ENCODE data around the gene BRAF. TPM values are rescaled to one million over a fixed set of nuclear protein-coding genes. Genes with fewer than 3 reads are reported as not detected.
A peak's percentile ranks its signal among the peaks of the same experiment; 100 is the strongest.

The BRAF gene
- total RNA-seq, 1 donor from 2014 or later, result 11.3 TPM

DNA sequence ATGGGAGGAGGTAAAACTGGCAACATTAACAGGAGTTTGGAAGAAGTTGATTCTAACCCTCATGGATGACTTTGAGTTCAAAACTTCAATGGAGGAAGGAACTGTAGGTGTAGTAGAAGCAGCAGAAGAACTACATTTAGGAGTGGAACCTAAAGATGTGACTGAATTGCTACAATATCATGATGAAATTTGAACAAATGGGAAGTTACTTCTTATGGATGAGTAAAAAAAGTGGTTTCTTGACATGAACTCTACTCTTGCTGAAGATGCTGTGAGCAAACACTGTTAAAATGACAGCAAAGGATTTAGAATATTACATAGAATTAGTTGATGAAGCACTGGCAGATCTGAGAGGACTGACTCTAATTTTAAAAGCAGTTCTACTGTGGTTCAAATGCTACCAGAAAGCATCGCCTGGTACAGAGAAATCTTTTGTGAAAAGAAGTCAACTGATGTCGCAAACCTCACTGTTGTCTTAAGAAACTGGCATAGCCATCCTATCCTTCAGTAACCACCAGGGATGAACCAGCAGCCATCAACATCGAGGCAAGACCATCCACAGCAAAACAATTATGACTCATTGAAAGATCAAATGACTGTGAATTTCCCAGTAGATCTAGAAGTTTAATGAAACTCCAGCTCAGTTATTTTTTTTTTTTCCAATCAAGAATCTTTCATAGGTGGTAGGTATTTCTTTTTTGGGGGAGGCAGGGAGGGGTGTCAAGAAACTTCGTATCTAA is 20.8 kb downstream of the BRAF start:
- DNase-seq (ENCODE audit: low read depth), result no peak
- no peaks in the 10 kb centered on the region for H3K27me3 ChIP-seq (ENCODE audit: control insufficient read depth, insufficient read depth, low read length)
- TF ChIP-seq, protein P1, sequence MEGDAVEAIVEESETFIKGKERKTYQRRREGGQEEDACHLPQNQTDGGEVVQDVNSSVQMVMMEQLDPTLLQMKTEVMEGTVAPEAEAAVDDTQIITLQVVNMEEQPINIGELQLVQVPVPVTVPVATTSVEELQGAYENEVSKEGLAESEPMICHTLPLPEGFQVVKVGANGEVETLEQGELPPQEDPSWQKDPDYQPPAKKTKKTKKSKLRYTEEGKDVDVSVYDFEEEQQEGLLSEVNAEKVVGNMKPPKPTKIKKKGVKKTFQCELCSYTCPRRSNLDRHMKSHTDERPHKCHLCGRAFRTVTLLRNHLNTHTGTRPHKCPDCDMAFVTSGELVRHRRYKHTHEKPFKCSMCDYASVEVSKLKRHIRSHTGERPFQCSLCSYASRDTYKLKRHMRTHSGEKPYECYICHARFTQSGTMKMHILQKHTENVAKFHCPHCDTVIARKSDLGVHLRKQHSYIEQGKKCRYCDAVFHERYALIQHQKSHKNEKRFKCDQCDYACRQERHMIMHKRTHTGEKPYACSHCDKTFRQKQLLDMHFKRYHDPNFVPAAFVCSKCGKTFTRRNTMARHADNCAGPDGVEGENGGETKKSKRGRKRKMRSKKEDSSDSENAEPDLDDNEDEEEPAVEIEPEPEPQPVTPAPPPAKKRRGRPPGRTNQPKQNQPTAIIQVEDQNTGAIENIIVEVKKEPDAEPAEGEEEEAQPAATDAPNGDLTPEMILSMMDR (IDR thresholded peaks at IDR 0.05; ENCODE audit: insufficient read depth, low read length, severe bottlenecking), result no peak
- no peak overlapping the region for H3K4me3 ChIP-seq (ENCODE audit: low read depth, low read length)
- no peak for FAIRE-seq
- H3K36me3 ChIP-seq (ENCODE audit: control insufficient read depth, insufficient read depth, low read length), result no peaks in the 10 kb centered on the region

DNA sequence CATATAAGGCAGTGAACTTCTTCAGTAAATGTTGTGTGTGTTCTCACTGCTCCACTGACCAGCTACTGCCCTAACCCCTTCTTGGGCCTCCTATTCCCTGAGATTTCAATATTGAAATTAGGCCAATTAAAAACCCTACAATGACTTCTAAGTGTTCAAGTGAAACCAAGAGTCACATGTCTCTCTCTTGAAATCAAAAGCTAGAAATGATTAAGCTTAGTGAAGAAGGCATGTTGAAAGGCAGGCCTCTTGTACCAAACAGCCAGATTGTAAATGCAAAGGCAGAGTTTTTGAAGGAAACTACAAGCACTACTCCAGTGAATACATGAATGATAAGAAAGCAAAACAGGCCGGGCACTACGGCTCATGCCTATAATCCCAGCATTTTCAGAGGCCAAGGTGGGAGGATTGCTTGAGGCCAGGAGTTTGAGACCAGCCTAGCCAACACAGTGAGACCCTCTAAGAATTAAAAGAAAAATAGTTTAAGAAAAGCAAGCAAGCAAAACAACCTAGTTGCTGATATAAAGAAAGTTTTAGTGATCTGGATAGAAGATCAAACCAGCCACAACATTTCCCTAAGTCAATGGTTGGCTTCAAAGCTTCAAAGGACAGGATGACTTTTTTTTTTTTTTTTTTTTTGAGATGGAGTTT is 22.3 kb downstream of the BRAF start:
- Histone ChIP-seq H3K4me3 (ENCODE audit: low read depth, low read length) (no peak overlapping the region), H3K36me3 (ENCODE audit: control insufficient read depth, insufficient read depth, low read length) (no peaks in the 10 kb centered on the region), H3K27me3 (ENCODE audit: control insufficient read depth, insufficient read depth, low read length) (no peaks in the 10 kb centered on the region)
- FAIRE-seq, result no peak
- TF ChIP-seq, protein P1 (IDR thresholded peaks at IDR 0.05; ENCODE audit: insufficient read depth, low read length, severe bottlenecking), result no peak
- no peak for DNase-seq (ENCODE audit: low read depth)

DNA sequence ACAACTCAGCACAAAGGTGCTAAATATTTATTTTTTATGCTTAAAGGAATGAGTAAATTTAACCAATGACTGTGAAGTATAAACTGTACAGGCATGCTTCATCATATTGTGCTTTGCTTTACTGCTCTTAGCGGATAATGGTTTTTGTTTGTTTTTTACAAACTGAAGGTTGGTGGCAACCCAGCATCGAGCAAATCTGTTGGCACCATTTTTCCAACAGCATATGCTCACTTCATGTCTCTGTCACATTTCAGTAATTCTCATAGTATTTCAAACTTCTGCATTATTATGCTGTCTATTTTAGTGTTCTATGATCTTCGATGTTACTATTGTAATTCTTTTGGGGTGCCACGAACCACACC is 22.8 kb downstream of the BRAF start:
- no peak overlapping the region for H3K4me3 ChIP-seq (ENCODE audit: low read depth, low read length)
- DNase-seq (ENCODE audit: low read depth) (no peak), FAIRE-seq (no peak)
- no peaks in the 10 kb centered on the region for H3K36me3 ChIP-seq (ENCODE audit: control insufficient read depth, insufficient read depth, low read length)
- no peaks in the 10 kb centered on the region for H3K27me3 ChIP-seq (ENCODE audit: control insufficient read depth, insufficient read depth, low read length)
- TF ChIP-seq, protein P1 (IDR thresholded peaks at IDR 0.05; ENCODE audit: insufficient read depth, low read length, severe bottlenecking), result no peak

DNA sequence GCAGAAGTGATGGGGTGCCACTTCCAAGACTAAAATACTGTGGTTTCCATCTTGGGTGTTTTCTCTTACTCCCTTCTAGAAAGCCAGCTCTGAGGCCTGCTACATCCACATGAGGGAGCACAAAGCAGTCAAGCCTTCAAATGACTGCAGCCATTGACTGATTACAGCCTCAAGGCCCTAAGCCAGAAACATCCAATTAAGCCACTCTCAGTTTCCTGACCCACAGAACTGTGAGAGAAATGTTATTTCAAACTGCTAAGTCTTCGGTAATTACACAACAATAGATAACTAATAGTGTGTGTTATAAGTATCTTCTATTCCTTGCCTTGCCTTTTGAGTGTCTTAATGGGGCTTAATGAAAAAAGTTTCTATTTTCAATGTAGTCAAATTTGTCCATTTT is 24.8 kb downstream of the BRAF start:
- DNase-seq (ENCODE audit: low read depth) (no peak), FAIRE-seq (peak; percentile 7)
- TF ChIP-seq, protein P1 (IDR thresholded peaks at IDR 0.05; ENCODE audit: insufficient read depth, low read length, severe bottlenecking), result no peak
- Histone ChIP-seq H3K4me3 (ENCODE audit: low read depth, low read length) (no peak overlapping the region), H3K36me3 (ENCODE audit: control insufficient read depth, insufficient read depth, low read length) (no peaks in the 10 kb centered on the region), H3K27me3 (ENCODE audit: control insufficient read depth, insufficient read depth, low read length) (no peaks in the 10 kb centered on the region)

DNA sequence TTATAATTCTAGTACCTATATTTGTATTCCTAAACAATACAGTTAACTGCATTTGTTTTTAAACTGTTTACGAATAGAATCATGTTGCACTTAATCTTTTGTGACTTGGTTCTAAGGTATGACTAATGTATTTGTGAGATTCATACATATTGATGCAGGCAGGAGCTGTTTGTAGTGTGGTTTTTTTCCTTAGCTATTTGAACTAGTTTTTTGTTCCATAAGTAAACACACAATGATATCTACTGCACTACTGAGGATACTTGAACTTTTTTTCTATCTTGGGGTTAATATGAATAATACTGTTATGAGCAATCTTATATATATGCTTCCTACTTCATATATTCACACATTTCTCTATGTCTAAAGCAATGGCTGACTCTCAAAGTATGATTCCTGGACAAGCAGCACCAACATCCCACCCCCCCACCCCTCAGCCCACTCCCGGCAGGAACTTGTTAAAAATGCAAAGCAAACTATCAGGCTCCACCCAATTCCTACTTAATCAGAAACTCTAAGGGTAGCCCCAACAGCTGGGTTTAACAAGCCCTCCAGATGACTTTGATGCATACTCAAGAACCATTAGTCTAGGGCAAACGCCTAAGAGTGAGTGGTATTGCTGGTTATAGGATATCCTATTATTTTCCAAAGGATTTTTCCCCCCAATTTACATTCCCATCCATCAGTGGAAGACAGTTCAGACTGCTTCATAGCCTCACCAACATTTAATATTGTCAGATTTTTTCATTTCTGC is 25.8 kb downstream of the BRAF start:
- no peak for FAIRE-seq

More for the DNA sequence above, 25.8 kb downstream of the BRAF start:
- peak; percentile 85 for DNase-seq (ENCODE audit: low read depth)
- TF ChIP-seq, protein P1 (IDR thresholded peaks at IDR 0.05; ENCODE audit: insufficient read depth, low read length, severe bottlenecking), result no peak
- H3K36me3 ChIP-seq (ENCODE audit: control insufficient read depth, insufficient read depth, low read length), result no peaks in the 10 kb centered on the region
- H3K27me3 ChIP-seq (ENCODE audit: control insufficient read depth, insufficient read depth, low read length), result no peaks in the 10 kb centered on the region
- no peak overlapping the region for H3K4me3 ChIP-seq (ENCODE audit: low read depth, low read length)
